A673 (cell line): ENCODE results near the gene MRPL9. TPM values are rescaled to one million over a fixed set of nuclear protein-coding genes. Genes with fewer than 3 reads are reported as not detected.
"Not testable (repeated sequence)": the region's sequence is repeated elsewhere in the genome, so short reads cannot be mapped to it uniquely, and the experiment has no call there.

Experiments
- BruUV-seq: library from RNA; stranded (reverse); fragments of 400-500 nt; replicated peaks from 2 replicates; lab custom pipeline; 2021; lab: Mats Ljungman, UMichigan
- CTCF ChIA-PET: fragments of 300-600 bp; sonication (Branson Sonifier 250); formaldehyde crosslinking; loops from one replicate; lab custom pipeline; 2022; ENCODE audit warnings: antibody characterized with exemption; lab: Charles Lee
- POLR2A ChIA-PET: fragments of 300-600 bp; sonication (Branson Sonifier 250); formaldehyde crosslinking; loops from one replicate; lab custom pipeline; 2022; ENCODE audit warnings: antibody characterized with exemption; ENCODE audit not compliant: low non-redundant PET; lab: Charles Lee
- DNase-seq: peaks from one replicate; pipeline ENCODE4 v3.0.0-alpha.2; 2015; ENCODE audit warnings: low spot score
- H3K27ac ChIP-seq: fragments of 200-600 bp; sonication (generic); 2 replicates; pipeline ENCODE4 v1.5.1; 2016; ENCODE audit warnings: mixed run types, low read depth, mild to moderate bottlenecking, mixed read lengths, antibody characterized with exemption, low read length; ENCODE audit not compliant: poor library complexity, severe bottlenecking
- H3K27me3 ChIP-seq: fragments of 200-600 bp; sonication (generic); replicated peaks from 2 replicates; pipeline ENCODE4 v1.6.1; 2017; ENCODE audit warnings: mixed run types, low read depth, mild to moderate bottlenecking, mixed read lengths, antibody characterized with exemption, low read length; ENCODE audit not compliant: insufficient read depth, poor library complexity
- H3K36me3 ChIP-seq: fragments of 200-600 bp; sonication (generic); 2 replicates; pipeline ENCODE4 v1.6.1; 2016; ENCODE audit warnings: mixed run types, mild to moderate bottlenecking, mixed read lengths, antibody characterized with exemption, low read length; ENCODE audit not compliant: insufficient read depth, poor library complexity, severe bottlenecking
- H3K4me1 ChIP-seq: fragments of 200-600 bp; sonication (generic); 2 replicates; pipeline ENCODE4 v1.6.1; 2017; ENCODE audit warnings: mixed run types, mild to moderate bottlenecking, mixed read lengths, antibody characterized with exemption, low read length; ENCODE audit not compliant: insufficient read depth, poor library complexity, severe bottlenecking
- H3K4me3 ChIP-seq: fragments of 200-600 bp; sonication (generic); 2 replicates; pipeline ENCODE4 v1.5.1; 2016; ENCODE audit warnings: low read depth, mixed run types, mild to moderate bottlenecking, mixed read lengths, low read length; ENCODE audit not compliant: poor library complexity, severe bottlenecking
- H3K9me3 ChIP-seq: fragments of 200-600 bp; sonication (generic); 2 replicates; pipeline ENCODE4 v1.6.1; 2016; ENCODE audit warnings: mixed run types, low read depth, mild to moderate bottlenecking, mixed read lengths, antibody characterized with exemption, low read length; ENCODE audit not compliant: poor library complexity, severe bottlenecking
- CTCF ChIP-seq: fragments of 300-800, 200-600 bp; sonication (generic); conservative IDR thresholded peaks from 2 replicates; pipeline ENCODE4 v1.5.1; 2017; ENCODE audit warnings: low read depth, mild to moderate bottlenecking, antibody characterized with exemption, low read length, moderate library complexity, mixed read lengths
- EZH2 ChIP-seq: fragments of 200-600 bp; sonication (generic); IDR thresholded peaks from 2 replicates; pipeline ENCODE4 v1.6.1; 2017; ENCODE audit warnings: borderline replicate concordance, low read depth, mild to moderate bottlenecking, mixed read lengths, antibody characterized with exemption, low read length; ENCODE audit not compliant: poor library complexity, severe bottlenecking
- intact Hi-C: fragments of 100-400 bp; cut with micrococcal nuclease; formaldehyde crosslinking; loops from one replicate; pipeline ENCODE4 v1.10.0; 2022; ENCODE audit not compliant: unreplicated experiment
- total RNA-seq: library from RNA; stranded (reverse); gene quantifications from 2 replicates; pipeline ENCODE4 v1.2.3, GENCODE V29; 2021

The MRPL9 gene
- total RNA-seq, 1 experiment from 2014 or later: 143 TPM

- H3K36me3 ChIP-seq: no peaks in the 10 kb centered on the region
- BruUV-seq: no TSS peak
- POLR2A ChIA-PET: interaction anchor here (0.7 kb wide), 1 partner anchor 74 kb away, joined by 3 read pairs; no protein-coding TSS in a partner anchor
- CTCF ChIA-PET: no interaction called here
- no peak overlapping the region for H3K27ac ChIP-seq
- no peak for DNase-seq
- no peaks in the 10 kb centered on the region for H3K9me3 ChIP-seq
- TF ChIP-seq CTCF (no peak), EZH2 (no peak)
- intact Hi-C loops: no loop called here
- H3K4me1 ChIP-seq: no peaks in the 10 kb centered on the region
- no peaks in the 10 kb centered on the region for H3K27me3 ChIP-seq
- no peak overlapping the region for H3K4me3 ChIP-seq
Observed at GRCh38 chr1:151775894-151776664, 12.8 kb upstream of the MRPL9 start.

GRCh38 chr1:151774256-151774922 is 11.1 kb upstream of the MRPL9 start:
- no peaks in the 10 kb centered on the region for H3K4me1 ChIP-seq
- BruUV-seq: no TSS peak
- peaks cover 5% of the 10 kb centered on the region for H3K27me3 ChIP-seq
- CTCF ChIA-PET: no interaction called here
- no peak for DNase-seq
- no peaks in the 10 kb centered on the region for H3K9me3 ChIP-seq
- TF ChIP-seq CTCF (no peak), EZH2 (no peak)
- H3K4me3 ChIP-seq: no peak overlapping the region
- POLR2A ChIA-PET: no interaction called here
- no peaks in the 10 kb centered on the region for H3K36me3 ChIP-seq
- intact Hi-C loops: no loop called here
- no peak overlapping the region for H3K27ac ChIP-seq

- intact Hi-C loops: no loop called here
- POLR2A ChIA-PET: no interaction called here
- no peak overlapping the region for H3K27ac ChIP-seq
- BruUV-seq: no TSS peak
- no peak for DNase-seq
- H3K36me3 ChIP-seq: no peaks in the 10 kb centered on the region
- peaks cover 5% of the 10 kb centered on the region for H3K27me3 ChIP-seq
- no peaks in the 10 kb centered on the region for H3K4me1 ChIP-seq
- no peak for TF ChIP-seq CTCF
- no peak overlapping the region for H3K4me3 ChIP-seq
- no peaks in the 10 kb centered on the region for H3K9me3 ChIP-seq
- CTCF ChIA-PET: no interaction called here
Observed at GRCh38 chr1:151773702-151774101, 10.4 kb upstream of the MRPL9 start.

- H3K36me3 ChIP-seq, BruUV-seq, POLR2A ChIA-PET, intact Hi-C loops, CTCF ChIA-PET, H3K27me3 ChIP-seq, DNase-seq, H3K9me3 ChIP-seq, H3K27ac ChIP-seq, H3K4me1 ChIP-seq, H3K4me3 ChIP-seq: not testable (repeated sequence)
Observed at GRCh38 chr1:151769270-151769669, 6.0 kb upstream of the MRPL9 start.

- H3K27ac ChIP-seq, intact Hi-C loops, POLR2A ChIA-PET, BruUV-seq, H3K4me1 ChIP-seq, H3K36me3 ChIP-seq, H3K9me3 ChIP-seq, DNase-seq, CTCF ChIA-PET, H3K27me3 ChIP-seq, H3K4me3 ChIP-seq: not testable (repeated sequence)
Observed at GRCh38 chr1:151768351-151769066, 5.2 kb upstream of the MRPL9 start.
